GM04503 (cell line): ENCODE data around the gene TOMM20.
A peak's percentile ranks its signal among the peaks of the same experiment; 100 is the strongest.
"Not testable (repeated sequence)": the region's sequence is repeated elsewhere in the genome, so short reads cannot be mapped to it uniquely, and the experiment has no call there.

Source experiments
- DNase-seq: peaks from one replicate; pipeline ENCODE4 v3.0.0-alpha.2; 2012; ENCODE audit warnings: low read depth

The TOMM20 gene

GRCh38 chr1:235128456-235129328 is at the start of gene TOMM20:
Gene TOMM20, minus strand, starts transcription at chr1:235128837. Its CDS starts 122 bp downstream, at chr1:235128715.
- peak; percentile 86 for DNase-seq

- no peak for DNase-seq
Observed at GRCh38 chr1:235176486-235176885, 47.8 kb upstream of the TOMM20 start.

- no peak for DNase-seq
Observed at GRCh38 chr1:235169986-235170385, 41.3 kb upstream of the TOMM20 start.

GRCh38 chr1:235168375-235168774 is 39.7 kb upstream of the TOMM20 start:
- DNase-seq, result no peak

GRCh38 chr1:235161685-235162327 is 33.2 kb upstream of the TOMM20 start:
- DNase-seq, result no peak

GRCh38 chr1:235160957-235161684 is 32.5 kb upstream of the TOMM20 start, which contains the start of gene RBM34:
Gene RBM34, minus strand, starts transcription at chr1:235161250. Its CDS starts 24 bp downstream, at chr1:235161226.
- DNase-seq, result peak; percentile 56

- peak; percentile 34 for DNase-seq
Observed at GRCh38 chr1:235160383-235160956, 31.8 kb upstream of the TOMM20 start.

GRCh38 chr1:235159930-235160329 is 31.3 kb upstream of the TOMM20 start:
- DNase-seq, result not testable (repeated sequence)

GRCh38 chr1:235159284-235159683 is 30.6 kb upstream of the TOMM20 start:
- not testable (repeated sequence) for DNase-seq

- DNase-seq, result no peak
Observed at GRCh38 chr1:235158680-235159079, 30.0 kb upstream of the TOMM20 start.

- DNase-seq, result no peak
Observed at GRCh38 chr1:235157150-235157549, 28.5 kb upstream of the TOMM20 start.

GRCh38 chr1:235156740-235157139 is 28.1 kb upstream of the TOMM20 start:
- DNase-seq, result no peak

- DNase-seq, result no peak
Observed at GRCh38 chr1:235156265-235156664, 27.6 kb upstream of the TOMM20 start.

GRCh38 chr1:235152235-235152634 is 23.6 kb upstream of the TOMM20 start:
- DNase-seq, result no peak

GRCh38 chr1:235151033-235151432 is 22.4 kb upstream of the TOMM20 start:
- no peak for DNase-seq

- no peak for DNase-seq
Observed at GRCh38 chr1:235149824-235150223, 21.2 kb upstream of the TOMM20 start.

- DNase-seq, result no peak
Observed at GRCh38 chr1:235147269-235147668, 18.6 kb upstream of the TOMM20 start.

- no peak for DNase-seq
Observed at GRCh38 chr1:235145639-235146038, 17.0 kb upstream of the TOMM20 start.

GRCh38 chr1:235142991-235143390 is 14.4 kb upstream of the TOMM20 start:
- no peak for DNase-seq

GRCh38 chr1:235139315-235139714 is 10.7 kb upstream of the TOMM20 start:
- no peak for DNase-seq

- no peak for DNase-seq
Observed at GRCh38 chr1:235138821-235139220, 10.2 kb upstream of the TOMM20 start.

- DNase-seq, result no peak
Observed at GRCh38 chr1:235136111-235136510, 7.5 kb upstream of the TOMM20 start.
